Glutamatergic neuron (in vitro differentiated cells): ENCODE results near the gene CDK18. TPM values are rescaled to one million over a fixed set of nuclear protein-coding genes. Genes with fewer than 3 reads are reported as not detected.

Source experiments
- DNase-seq: peaks from one replicate; pipeline ENCODE4 v3.0.0; 2022
- H3K27ac Mint-ChIP-seq: one replicate; pipeline ENCODE4 v1.8.0; 2020; ENCODE audit warnings: mild to moderate bottlenecking, mixed read lengths, inconsistent platforms; ENCODE audit not compliant: unreplicated experiment
- H3K27me3 Mint-ChIP-seq: one replicate; pipeline ENCODE4 v1.8.0; 2020; ENCODE audit warnings: mild to moderate bottlenecking, moderate library complexity, mixed read lengths, inconsistent platforms; ENCODE audit not compliant: unreplicated experiment
- H3K36me3 Mint-ChIP-seq: one replicate; pipeline ENCODE4 v1.8.0; 2020; ENCODE audit warnings: mild to moderate bottlenecking, mixed read lengths, inconsistent platforms; ENCODE audit not compliant: unreplicated experiment
- H3K4me1 Mint-ChIP-seq: one replicate; pipeline ENCODE4 v1.8.0; 2020; ENCODE audit warnings: mild to moderate bottlenecking, low read depth, mixed read lengths, inconsistent platforms; ENCODE audit not compliant: unreplicated experiment
- H3K4me3 Mint-ChIP-seq: one replicate; pipeline ENCODE4 v1.8.0; 2020; ENCODE audit warnings: mild to moderate bottlenecking, mixed read lengths, inconsistent platforms; ENCODE audit not compliant: unreplicated experiment
- H3K9me3 Mint-ChIP-seq: one replicate; pipeline ENCODE4 v1.8.0; 2020; ENCODE audit warnings: mild to moderate bottlenecking, moderate library complexity, mixed read lengths, inconsistent platforms; ENCODE audit not compliant: unreplicated experiment
- total RNA-seq: library from RNA; stranded (reverse); fragmentation: NEBNext Ultra II Directional; extraction: Animal tissue kit (Norgen Biotek cat#: 25700); gene quantifications from one replicate; pipeline ENCODE4 v1.2.1, GENCODE V29; 2021; ENCODE audit not compliant: unreplicated experiment
- TF ChIP-seq, protein P1 (sequence below): fragments of 200-600 bp; sonication (generic); IDR thresholded peaks from one replicate; pipeline ENCODE4 v1.5.0; 2021; ENCODE audit not compliant: partially characterized antibody, unreplicated experiment

Gene CDK18
- total RNA-seq, 1 donor from 2014 or later: 1.7 TPM

DNA sequence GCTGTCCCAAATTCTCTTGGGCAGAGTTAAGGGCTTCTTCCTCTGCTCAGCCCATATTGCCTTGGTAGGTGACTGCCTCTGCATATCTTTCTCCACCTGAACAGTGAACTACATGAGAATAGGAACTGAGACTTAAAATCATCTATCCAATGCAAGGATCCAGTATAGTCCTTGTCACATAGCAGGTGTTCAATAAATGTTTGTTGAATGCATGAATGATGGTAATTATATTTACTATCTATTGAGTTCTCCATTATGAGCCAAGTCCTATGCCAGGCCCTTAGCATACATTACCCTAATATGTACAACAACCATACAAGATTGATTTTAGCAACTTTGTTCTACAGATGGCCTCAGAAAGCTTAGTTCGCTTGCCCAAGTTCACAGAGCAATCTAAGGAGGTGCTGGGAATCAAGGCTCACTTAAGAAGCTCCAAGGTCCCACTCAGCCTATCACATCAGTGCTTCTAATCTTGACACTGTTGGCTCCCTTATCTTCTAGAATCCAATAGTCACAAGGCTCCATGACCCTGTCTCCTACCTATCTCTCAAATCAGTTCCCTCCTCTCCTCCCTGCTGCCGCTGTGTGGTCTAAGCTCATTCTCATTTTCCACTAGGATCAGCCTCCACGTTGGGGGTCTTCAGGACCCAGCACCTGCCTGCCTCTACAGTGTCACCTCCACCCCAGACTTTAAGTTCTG is 2.2 kb upstream of the CDK18 start:
- Mint-ChIP-seq H3K27ac (no peak overlapping the region), H3K36me3 (no peaks in the 10 kb centered on the region), H3K4me1 (peaks cover 6% of the 10 kb centered on the region), H3K27me3 (peaks cover 15% of the 10 kb centered on the region), H3K9me3 (peaks cover 5% of the 10 kb centered on the region), H3K4me3 (no peak overlapping the region)
- DNase-seq: no peak
- TF ChIP-seq, protein P1, sequence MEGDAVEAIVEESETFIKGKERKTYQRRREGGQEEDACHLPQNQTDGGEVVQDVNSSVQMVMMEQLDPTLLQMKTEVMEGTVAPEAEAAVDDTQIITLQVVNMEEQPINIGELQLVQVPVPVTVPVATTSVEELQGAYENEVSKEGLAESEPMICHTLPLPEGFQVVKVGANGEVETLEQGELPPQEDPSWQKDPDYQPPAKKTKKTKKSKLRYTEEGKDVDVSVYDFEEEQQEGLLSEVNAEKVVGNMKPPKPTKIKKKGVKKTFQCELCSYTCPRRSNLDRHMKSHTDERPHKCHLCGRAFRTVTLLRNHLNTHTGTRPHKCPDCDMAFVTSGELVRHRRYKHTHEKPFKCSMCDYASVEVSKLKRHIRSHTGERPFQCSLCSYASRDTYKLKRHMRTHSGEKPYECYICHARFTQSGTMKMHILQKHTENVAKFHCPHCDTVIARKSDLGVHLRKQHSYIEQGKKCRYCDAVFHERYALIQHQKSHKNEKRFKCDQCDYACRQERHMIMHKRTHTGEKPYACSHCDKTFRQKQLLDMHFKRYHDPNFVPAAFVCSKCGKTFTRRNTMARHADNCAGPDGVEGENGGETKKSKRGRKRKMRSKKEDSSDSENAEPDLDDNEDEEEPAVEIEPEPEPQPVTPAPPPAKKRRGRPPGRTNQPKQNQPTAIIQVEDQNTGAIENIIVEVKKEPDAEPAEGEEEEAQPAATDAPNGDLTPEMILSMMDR: no peak

DNA sequence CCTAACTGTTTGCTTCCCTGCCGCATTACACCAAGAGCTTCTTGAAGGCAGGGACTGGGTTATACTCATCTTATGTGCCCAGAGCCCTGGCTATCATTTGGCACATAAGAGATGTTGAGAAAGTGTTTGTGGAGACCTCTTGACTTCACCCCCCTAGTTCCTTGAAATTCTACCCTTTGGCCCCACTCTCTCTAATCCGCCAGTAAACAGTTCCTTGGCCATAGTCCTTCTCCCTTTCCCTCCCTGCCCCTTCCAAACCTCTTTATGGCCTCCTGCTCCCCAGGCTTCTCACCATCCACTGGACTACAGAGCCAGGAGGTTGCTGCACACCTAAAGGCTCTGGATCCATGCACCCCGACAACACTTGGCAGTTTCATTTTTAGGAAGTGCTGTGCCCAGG is 1.5 kb upstream of the CDK18 start:
- Mint-ChIP-seq H3K9me3 (peaks cover 5% of the 10 kb centered on the region), H3K27me3 (peaks cover 14% of the 10 kb centered on the region), H3K4me3 (no peak overlapping the region), H3K36me3 (no peaks in the 10 kb centered on the region), H3K4me1 (peaks cover 7% of the 10 kb centered on the region), H3K27ac (no peak overlapping the region)
- DNase-seq: no peak
- TF ChIP-seq, protein P1: no peak

DNA sequence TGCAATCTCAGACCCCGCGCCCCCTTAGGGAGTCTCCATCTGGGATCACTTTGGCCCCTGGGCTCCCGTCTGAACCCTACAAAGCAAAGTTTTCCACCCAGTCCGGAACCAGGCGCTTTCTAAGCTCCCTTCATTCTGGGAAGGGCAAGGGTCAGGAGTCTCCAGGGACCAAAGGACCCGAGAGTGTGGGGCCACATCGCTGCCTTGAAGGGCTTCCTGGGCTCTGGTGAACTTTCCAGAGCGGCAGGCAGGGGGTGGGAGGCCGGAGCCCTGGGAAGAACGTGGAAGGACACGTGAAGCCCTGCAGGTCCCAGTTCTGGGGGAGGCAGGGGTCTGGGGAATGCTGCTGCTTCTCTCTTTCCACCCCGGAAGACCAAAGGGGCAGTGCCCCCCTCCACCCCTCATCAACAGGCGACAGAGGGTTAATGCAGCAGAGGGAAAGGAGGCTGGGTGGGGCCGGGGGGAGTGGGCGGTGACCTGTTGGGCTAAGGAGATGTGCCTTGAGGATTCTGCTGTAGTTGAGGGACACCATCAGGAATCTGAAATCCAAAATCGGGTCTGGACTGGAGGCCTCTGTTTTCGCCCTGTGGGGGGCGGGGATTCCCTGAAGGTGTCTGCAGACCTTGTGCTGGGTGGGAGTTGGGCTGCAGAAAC is 734 bp downstream of the CDK18 start:
- Mint-ChIP-seq H3K4me3 (peak overlapping the region; percentile 79), H3K27ac (no peak overlapping the region), H3K4me1 (peaks cover 11% of the 10 kb centered on the region), H3K36me3 (no peaks in the 10 kb centered on the region), H3K9me3 (peaks cover 5% of the 10 kb centered on the region), H3K27me3 (peaks cover 11% of the 10 kb centered on the region)
- TF ChIP-seq, protein P1: no peak
- no peak for DNase-seq

GRCh38 chr1:205505791-205506190 is 1.3 kb downstream of the CDK18 start:
- H3K9me3 Mint-ChIP-seq: peaks cover 5% of the 10 kb centered on the region
- TF ChIP-seq, protein P1: no peak
- H3K36me3 Mint-ChIP-seq: no peaks in the 10 kb centered on the region
- no peak overlapping the region for H3K27ac Mint-ChIP-seq
- no peak for DNase-seq
- peaks cover 8% of the 10 kb centered on the region for H3K4me1 Mint-ChIP-seq
- H3K4me3 Mint-ChIP-seq: peak overlapping the region; percentile 25
- H3K27me3 Mint-ChIP-seq: peaks cover 10% of the 10 kb centered on the region

DNA sequence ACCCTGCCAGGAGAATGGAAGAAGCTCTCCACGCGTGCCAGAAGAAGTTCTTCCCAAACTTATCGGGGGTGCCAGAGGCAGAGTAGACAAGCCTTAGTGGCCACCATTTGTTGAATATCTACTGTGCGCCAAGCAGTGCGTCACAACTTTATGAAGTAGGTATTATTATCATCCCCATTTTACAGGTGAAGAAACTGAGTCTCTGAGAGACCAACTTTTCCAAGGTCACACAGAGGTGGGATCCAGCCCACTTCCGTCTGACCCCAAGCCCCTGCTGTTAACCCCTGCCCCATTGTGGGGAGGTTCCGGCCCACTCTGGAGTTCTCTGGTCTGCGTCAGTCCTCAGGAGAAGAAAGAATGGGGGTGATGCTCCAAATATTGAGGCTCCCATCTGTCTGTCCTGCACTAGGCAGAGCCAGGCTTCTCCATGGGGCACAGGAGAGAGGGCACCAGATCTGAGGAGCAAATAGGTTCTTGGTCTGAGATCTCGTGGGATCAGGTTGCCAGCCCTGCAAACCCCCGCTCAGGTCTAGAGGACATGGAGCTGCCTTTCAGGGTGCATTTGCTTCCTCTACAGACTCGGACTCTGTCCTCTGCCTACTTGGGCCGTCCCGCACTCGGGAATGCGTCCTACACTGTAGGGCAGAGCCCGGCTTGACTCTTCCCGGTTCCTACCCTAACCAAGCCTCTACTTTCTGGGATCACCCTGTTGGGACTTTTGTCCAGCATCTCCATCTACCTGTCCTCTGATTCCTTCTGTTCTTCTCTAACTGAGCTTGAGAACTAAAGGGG is 2.1 kb downstream of the CDK18 start:
- DNase-seq: no peak
- H3K9me3 Mint-ChIP-seq: peaks cover 5% of the 10 kb centered on the region
- no peak overlapping the region for H3K27ac Mint-ChIP-seq
- no peaks in the 10 kb centered on the region for H3K36me3 Mint-ChIP-seq
- H3K27me3 Mint-ChIP-seq: peaks cover 10% of the 10 kb centered on the region
- H3K4me3 Mint-ChIP-seq: no peak overlapping the region
- TF ChIP-seq, protein P1: no peak
- H3K4me1 Mint-ChIP-seq: peaks cover 8% of the 10 kb centered on the region
